GM18508 (cell line): ENCODE results near the gene ROCK1.
"Not testable (repeated sequence)": the region's sequence is repeated elsewhere in the genome, so short reads cannot be mapped to it uniquely, and the experiment has no call there.

Experiments
- ATAC-seq: cut with Tn5 transposase; IDR thresholded peaks from one replicate; pipeline ENCODE4 v1.9.1; 2021; ENCODE audit warnings: moderate number of reproducible peaks; ENCODE audit not compliant: insufficient read depth, unreplicated experiment

ROCK1 gene

GRCh38 chr18:21056545-21056944, 55.1 kb downstream of the ROCK1 start:
- ATAC-seq = no peak

GRCh38 chr18:21054252-21054821, 57.3 kb downstream of the ROCK1 start:
- no peak for ATAC-seq

DNA sequence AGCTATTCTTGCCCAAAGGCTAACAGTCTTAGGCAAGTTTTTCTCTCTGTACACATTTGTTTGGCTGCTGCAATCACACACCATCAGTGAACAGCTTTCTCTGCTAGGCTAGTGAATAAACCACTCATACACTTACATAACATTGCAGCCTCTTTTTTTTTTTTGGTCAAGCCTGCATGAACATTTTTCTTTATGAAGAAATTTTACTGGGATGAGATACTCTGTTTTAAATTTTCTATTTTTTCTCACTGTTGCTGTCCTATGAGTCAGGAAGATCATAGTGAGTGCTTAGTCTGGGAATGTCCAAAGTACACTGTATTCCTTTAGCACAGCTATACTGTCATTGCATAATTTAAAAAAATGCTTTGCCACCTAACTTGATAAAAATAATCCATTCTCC, 58.5 kb downstream of the ROCK1 start:
- no peak for ATAC-seq

DNA sequence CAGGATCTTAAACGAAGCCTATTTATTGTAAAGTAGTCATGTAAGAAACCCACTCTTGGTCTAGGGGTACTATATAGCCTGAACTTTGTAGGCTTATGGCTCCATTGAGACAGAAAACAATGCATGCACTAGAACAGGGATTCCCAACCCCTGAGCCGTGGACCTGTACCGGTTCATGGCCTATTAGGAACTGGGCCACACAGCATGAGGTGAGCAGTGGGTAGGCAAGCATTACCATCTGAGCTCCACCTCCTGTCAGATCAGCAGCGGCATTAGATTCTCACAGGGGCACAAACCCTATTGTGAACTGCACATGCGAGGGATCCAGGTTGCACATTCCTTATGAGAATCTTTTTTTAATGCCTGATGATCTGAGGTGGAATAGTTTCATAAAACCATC, 59.2 kb downstream of the ROCK1 start:
- no peak for ATAC-seq

GRCh38 chr18:21051620-21052019, 60.0 kb downstream of the ROCK1 start:
- ATAC-seq = no peak

DNA sequence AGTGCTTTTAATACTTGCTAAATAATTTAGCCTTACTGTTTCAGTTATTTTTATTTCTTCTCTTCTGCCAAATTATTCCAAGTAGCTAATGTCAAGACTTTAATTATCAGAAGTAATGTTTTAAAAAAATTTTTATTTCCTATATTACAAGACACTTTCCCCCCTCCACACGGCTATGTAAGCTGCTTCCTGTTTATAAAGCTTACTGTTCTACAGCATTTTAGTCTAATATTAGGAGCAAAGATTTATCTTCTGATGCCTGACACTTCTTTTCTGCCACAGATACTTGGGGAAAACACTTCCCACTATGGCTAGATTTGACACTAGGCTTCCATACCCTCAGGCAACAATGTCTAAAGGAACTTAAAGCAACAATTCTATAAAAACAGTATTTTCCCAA, 62.3 kb downstream of the ROCK1 start:
- no peak for ATAC-seq

- ATAC-seq = no peak
These were observed 64.5 kb downstream of the ROCK1 start for GRCh38 chr18:21047126-21047525.

DNA sequence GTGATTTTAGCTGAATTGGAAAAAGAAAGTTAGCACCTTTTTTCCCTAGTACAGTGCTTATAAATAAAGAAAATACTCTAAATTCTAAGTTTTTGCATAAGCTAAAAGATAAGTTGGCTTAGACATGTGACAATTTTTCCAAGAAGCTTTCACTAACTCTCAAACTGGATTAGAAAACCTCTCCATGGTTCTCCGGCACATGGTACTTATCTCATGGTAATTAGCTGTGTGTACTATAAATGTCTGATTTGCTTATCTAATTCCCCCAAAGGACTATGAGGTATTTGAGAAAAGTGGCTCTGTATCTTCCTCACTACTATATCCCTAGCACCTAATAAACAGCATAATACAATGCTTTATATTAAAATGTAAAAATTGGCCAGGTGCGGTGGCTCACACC, 71.1 kb downstream of the ROCK1 start:
- no peak for ATAC-seq

GRCh38 chr18:21038201-21038600, 73.4 kb downstream of the ROCK1 start:
- no peak for ATAC-seq

DNA sequence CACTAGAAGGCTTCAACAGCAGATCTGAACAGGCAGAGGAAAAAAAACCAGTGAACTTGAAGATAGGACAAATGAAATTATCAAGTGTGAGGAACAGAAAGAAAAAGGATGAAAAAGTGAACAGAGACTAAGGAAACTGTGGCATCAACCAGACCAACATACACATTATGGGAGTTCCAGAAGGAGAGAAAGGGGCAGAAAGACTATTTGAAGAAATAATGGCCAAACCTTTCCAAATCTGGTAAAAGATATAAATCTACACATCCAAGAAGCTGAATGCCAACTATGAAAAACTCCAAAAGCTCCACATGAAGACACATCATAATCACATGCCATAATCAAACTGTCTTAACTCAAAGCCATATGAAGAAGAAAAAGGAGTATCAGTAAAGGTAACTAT, 79.8 kb downstream of the ROCK1 start:
- no peak for ATAC-seq

- ATAC-seq = not testable (repeated sequence)
These were observed 93.4 kb downstream of the ROCK1 start for GRCh38 chr18:21018257-21018656.

DNA sequence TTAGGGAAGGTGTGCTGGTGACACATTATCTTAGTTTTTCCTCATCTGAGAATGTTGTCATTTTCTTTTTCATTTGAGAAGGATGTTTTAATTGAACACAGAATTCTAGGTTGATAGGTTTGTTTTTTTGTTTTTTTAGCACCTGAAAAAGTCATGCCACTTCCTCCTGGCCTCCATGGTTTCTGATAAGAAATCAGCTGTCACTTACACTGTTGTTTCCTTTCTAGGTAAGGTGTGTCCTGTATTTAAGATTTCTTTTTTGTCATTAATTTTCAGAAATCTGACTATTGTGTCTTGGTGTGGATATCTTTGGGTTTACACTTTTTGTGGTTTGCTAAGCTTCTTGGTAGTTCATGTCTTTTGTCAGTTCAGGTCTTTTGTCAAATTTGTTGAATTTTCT, 99.3 kb downstream of the ROCK1 start:
- ATAC-seq = no peak

GRCh38 chr18:21004726-21005125, 106.9 kb downstream of the ROCK1 start:
- no peak for ATAC-seq

DNA sequence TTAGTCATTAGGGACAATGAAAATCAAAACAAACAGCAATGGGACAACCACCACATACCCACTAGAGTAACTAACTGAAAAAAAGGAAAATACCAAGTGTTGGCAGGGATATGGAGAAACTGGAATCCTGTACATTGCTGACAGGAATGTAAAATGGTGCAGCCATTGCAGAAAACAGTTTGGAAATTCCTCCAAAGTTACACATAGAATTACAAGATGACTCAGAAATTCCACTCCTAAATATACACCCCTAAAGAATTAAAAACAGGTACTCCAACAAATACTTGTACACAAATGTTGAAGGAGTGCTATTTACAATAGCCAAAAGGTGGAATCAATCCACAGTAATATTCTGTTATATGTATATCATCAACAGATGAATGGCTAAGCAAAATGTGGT, 110.9 kb downstream of the ROCK1 start:
- no peak for ATAC-seq

DNA sequence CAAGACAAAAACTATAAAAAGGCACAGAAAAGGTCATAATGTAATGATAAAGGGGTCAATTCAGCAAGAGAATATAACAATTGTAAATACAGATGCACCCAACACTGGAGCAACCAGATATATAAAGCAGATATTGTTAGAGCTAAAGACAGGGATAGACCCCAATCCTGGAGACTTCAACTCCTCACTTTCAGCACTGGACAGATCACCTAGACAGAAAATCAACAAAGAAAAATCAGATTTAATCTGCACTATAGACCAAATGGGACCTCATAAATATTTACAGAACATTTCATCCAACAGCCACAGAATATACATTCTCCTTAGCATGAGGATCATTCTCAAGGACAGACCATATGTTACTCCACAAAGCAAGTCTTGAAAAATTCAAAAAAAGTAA, 114.2 kb downstream of the ROCK1 start:
- ATAC-seq = no peak

GRCh38 chr18:20996418-20996817, 115.2 kb downstream of the ROCK1 start:
- no peak for ATAC-seq

- no peak for ATAC-seq
These were observed 122.9 kb downstream of the ROCK1 start for GRCh38 chr18:20988726-20989125.

DNA sequence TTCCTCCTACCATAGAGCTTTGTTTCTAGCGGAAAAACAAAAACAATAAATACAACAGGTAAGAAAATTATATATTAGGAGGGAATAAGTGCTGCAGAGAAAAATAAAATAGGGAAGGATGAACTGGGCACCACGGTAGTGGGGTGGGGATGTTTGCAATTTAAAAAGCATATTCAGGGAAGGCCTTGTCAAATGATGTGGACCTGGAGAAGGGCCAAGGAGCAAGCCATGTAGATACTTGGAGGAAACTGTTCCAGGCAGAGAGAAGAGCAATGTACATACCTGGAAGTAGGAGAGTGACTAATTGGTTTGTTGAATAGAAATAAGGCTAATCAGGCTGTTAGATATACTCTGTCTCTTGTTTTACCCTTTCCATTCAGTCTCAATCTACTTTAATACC, 136.5 kb downstream of the ROCK1 start:
- no peak for ATAC-seq

DNA sequence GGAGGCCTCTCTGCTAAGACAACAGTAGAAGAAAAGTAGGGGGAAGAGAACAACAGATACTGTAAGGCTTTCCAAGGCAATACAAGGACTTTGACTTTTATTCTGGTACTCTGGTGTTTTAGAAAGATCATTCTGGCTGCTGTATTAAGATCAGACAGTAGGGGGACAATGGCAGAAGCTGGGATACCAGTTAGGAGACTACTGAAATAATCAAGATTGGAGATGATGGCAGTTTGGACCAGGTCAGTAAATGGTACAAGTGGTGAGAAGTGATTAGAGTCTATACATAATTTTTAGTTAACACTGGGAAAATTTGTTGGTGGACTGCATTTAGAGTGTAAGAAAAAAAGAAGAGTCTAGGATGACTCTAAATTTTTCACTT, 139.7 kb downstream of the ROCK1 start:
- no peak for ATAC-seq

DNA sequence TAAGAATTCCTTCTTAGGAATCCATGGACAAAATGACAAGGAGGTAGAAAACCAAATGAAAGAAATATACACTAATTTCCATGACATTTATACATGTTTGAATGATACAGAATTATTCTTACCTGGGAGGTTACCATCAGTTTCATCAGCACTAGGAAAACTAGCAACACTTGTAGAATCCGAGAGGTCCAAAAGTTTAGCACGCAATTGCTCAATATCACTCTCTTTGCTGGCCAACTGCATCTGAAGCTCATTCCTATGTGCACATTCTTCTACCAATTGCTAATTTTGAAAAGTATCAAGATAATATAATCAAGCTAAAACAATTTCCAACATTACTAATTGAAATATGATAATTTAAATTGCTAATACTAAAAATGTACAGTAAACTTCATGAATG, 144.8 kb downstream of the ROCK1 start:
- ATAC-seq = no peak

DNA sequence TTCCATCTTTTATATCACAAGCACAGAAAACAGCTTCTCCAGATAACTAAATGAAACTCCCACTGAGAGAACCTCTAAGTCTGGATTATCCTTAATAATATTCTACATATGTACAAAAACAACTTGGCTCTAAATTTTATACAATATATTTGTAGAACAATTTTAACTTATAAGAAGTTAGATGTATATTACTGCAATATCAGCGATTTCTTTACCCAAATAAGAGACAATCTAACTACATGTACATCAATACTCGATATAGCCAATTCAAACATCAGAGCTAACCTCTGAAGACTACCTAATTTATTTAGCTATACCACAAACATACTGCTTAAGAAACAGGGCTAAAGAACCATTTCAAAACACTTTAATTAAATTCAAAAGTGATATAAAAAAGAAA, 148.6 kb downstream of the ROCK1 start:
- no peak for ATAC-seq

DNA sequence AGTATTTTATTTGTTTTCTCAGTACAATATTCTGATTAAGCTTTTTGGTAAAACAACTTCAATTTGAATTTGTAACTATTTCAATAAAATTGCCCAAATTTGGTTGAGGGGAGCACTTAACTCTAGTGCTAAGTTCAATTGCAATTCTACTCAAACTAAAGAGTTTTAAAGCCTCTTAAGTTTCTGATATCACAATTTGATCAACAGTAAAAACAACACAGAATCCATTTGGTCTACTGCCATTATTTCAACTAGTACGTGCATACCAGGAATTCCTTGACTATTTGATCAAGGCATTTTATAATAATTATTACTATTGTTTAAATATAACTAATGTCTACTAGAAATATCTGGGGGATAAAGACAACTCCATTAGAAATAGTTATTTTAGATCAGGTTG, 150.9 kb downstream of the ROCK1 start:
- no peak for ATAC-seq

DNA sequence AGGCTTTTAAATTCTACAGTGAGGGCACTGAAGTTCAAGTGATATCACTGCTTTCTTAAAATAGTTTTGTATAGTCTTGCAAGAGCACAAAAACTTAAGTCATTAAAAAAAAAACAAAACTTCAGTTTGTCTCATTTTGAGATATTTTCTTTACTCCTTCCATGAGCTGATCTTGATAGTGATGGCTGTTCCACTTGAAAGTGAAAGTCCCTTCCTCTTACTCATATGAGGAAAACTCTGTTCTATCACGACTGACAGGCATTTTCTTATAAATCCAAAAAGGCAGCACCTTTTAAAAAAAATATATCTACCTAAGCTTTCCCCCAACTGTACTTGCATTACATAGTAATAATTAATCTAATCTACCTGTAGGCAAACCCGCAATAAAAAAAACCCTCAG, 160.8 kb downstream of the ROCK1 start:
- not testable (repeated sequence) for ATAC-seq
